IPS-20b (cell line): ENCODE results near the gene AGBL1.

ENCODE experiments used
- H3K27ac ChIP-seq: one replicate; pipeline ENCODE4 v1.5.1; 2013; ENCODE audit warnings: low read length
- H3K27me3 ChIP-seq: 2 replicates; pipeline ENCODE4 v1.6.1; 2013; ENCODE audit warnings: mild to moderate bottlenecking, low read length, inconsistent platforms; ENCODE audit not compliant: insufficient read depth
- H3K36me3 ChIP-seq: 2 replicates; pipeline ENCODE4 v1.6.1; 2013; ENCODE audit warnings: low read depth, mild to moderate bottlenecking, inconsistent platforms, low read length, moderate library complexity; ENCODE audit not compliant: insufficient read depth
- H3K4me1 ChIP-seq: 2 replicates; pipeline ENCODE4 v1.6.1; 2013; ENCODE audit warnings: mild to moderate bottlenecking, control low read depth, inconsistent platforms, low read length, moderate library complexity; ENCODE audit not compliant: insufficient read depth
- H3K4me3 ChIP-seq: 2 replicates; pipeline ENCODE4 v1.5.1; 2013; ENCODE audit warnings: mild to moderate bottlenecking, low read length, inconsistent platforms
- H3K9ac ChIP-seq: 2 replicates; pipeline ENCODE4 v1.6.1; 2013; ENCODE audit warnings: low read depth, mild to moderate bottlenecking, inconsistent platforms, low read length, moderate library complexity
- H3K9me3 ChIP-seq: 2 replicates; pipeline ENCODE4 v1.6.1; 2013; ENCODE audit warnings: mild to moderate bottlenecking, low read depth, low read length, inconsistent platforms; ENCODE audit not compliant: insufficient read depth

AGBL1 gene

DNA sequence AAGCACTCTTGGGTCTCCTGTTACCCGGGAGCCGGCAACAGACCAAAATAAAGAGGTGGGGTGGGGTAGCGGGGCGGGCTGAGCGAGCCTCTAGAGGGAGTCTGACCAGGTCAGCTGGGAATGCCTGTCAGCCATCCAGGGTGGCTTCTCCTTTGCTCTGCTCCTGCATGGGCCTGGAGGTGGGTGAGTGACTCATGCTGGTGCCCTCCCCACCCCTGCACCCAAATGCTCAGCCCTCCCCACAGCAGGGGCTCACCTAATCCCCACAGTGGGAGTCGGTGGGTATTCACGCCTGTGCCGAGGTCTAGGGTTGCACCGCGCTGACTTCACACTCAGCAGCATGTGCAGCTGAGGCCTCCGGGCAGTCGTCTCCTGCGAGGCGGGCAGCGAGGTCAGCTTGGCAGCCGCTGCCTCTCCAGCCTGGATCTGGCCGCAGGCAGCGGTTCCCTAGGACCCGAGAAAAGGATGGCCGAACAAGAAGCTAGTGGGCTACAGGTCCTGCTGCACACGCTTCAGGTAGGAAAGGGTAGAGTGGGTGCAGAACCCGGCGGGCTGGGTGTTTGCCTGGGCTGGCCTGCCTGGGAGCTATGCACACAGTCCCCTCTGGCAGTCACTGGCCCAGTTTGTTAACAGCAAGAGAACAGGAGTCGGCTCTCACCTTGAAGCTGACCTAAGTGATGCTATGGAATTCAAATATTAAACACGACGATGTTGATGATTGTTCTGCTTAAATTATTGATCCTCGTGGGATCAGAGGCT, at the start of gene AGBL1:
Gene AGBL1, plus strand, starts transcription at position 364 of the 759 bp plus-strand sequence.
- Histone ChIP-seq H3K36me3 (no peaks in the 10 kb centered on the region), H3K4me1 (peaks cover 12% of the 10 kb centered on the region; the same call in 1 of the 2 replicates), H3K27ac (no peak within 1 kb of the TSS), H3K4me3 (no peak within 1 kb of the TSS), H3K9ac (no peak within 1 kb of the TSS), H3K9me3 (no peaks in the 10 kb centered on the region), H3K27me3 (0 out of 2 replicates have a peak, but pooled peaks cover 6% of the 10 kb centered on the region)

DNA sequence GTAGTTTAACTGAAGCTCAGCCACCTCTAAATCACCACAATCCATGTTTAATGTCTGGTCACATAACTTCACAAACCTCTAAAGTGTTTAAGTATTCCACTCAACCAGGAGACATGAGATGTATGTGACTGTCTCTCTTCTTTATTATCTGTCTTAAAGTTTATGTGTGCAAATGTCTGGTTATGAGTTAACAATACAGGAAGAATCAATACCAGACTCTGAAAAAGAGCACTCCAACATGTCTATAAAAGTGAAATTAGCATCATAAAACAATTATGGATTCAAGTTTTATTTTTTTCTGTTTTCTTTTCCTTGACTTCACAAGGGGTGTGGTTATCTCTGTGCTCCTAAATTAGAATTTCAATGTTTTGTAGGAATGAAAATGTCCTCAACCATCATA, 44.8 kb upstream of the AGBL1 start:
- no peaks in the 10 kb centered on the region for H3K9me3 ChIP-seq
- H3K27ac ChIP-seq, result no peak overlapping the region
- no peak overlapping the region for H3K9ac ChIP-seq
- H3K27me3 ChIP-seq, result no peaks in the 10 kb centered on the region
- peaks cover under 1% of the 10 kb centered on the region; the same call in 1 of the 2 replicates for H3K4me1 ChIP-seq
- H3K36me3 ChIP-seq, result no peaks in the 10 kb centered on the region
- no peak overlapping the region for H3K4me3 ChIP-seq

DNA sequence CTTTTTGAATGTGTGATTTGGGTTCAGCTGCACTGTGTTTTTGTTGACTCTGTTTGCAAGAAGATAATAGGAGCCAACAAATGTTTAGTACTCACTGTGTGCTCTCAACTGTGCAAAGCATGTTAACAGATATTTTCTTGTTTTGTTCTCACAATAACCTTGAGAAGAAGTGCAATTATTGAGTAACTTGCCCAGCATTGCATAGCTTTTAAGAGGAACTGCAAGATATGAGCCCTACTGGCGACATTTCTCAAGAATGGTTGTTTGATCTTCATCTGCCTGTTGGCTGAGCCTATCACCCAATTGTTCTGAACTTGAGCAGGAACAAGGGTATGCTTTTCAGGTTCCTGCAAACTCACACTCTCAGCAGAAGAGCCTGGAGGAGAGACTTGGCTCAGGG, 43.4 kb upstream of the AGBL1 start:
- H3K36me3 ChIP-seq, result no peaks in the 10 kb centered on the region
- H3K9me3 ChIP-seq, result no peaks in the 10 kb centered on the region
- H3K4me1 ChIP-seq, result peaks cover 9% of the 10 kb centered on the region; the same call in 1 of the 2 replicates
- H3K27me3 ChIP-seq, result no peaks in the 10 kb centered on the region
- H3K9ac ChIP-seq, result no peak overlapping the region
- H3K4me3 ChIP-seq, result no peak overlapping the region
- H3K27ac ChIP-seq, result no peak overlapping the region

DNA sequence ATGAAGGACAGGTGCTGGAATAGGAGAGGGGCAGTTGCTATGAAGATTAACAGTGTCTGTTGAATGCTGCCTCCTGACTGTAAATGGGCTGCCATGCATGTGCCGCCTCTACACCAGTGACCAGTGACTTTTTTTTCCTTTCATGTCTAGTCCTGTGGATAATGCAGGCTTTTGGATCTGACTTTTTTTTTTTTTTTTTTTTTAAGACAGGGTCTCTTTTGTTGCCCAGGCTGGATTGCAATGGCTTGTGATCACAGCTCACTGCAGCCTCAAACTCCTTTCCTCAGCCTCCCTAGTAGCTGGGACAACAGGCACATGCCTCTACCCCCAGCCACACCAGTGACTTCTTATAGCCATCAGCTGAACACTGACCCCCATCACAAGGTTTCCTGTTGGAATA, 41.2 kb upstream of the AGBL1 start:
- H3K9ac ChIP-seq, result no peak overlapping the region
- H3K4me3 ChIP-seq, result no peak overlapping the region
- no peaks in the 10 kb centered on the region for H3K27me3 ChIP-seq
- H3K9me3 ChIP-seq, result no peaks in the 10 kb centered on the region
- peaks cover 16% of the 10 kb centered on the region; the same call in 1 of the 2 replicates for H3K4me1 ChIP-seq
- no peak overlapping the region for H3K27ac ChIP-seq
- H3K36me3 ChIP-seq, result no peaks in the 10 kb centered on the region

DNA sequence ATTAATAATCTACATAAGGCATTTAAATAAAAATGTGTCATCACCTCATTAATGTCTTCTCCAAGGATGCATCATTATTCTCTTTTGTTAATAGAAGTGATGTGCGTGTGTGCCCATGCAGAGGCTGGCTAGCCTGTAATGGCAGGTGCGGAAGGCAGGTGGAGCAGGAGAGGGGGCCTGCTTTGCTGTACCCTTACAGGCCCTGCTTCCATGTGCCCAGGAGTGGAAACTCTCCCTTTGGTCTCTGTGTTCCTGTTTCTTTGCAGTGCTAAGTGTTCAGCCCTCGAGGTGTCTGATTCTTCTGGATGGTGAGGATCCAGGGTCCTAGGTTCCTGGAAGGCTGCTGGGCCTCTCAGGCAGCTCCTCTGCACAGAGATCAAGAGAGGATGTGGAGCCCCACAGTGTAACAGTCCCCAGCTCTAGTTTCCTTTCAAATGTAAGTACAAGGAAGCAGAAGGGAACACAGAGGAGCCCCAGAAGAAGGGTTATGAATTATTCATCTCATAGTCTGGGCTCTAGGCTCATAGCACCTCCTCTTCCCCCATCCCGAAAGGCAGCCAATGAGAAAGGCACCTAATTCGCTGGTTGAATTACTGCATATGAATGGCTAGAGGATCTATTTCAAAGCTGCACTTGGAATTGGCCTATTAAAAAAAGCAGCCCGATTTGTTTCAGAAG, 39.2 kb upstream of the AGBL1 start:
- H3K9me3 ChIP-seq, result no peaks in the 10 kb centered on the region
- peaks cover 16% of the 10 kb centered on the region; the same call in 1 of the 2 replicates for H3K4me1 ChIP-seq
- no peak overlapping the region for H3K27ac ChIP-seq
- H3K36me3 ChIP-seq, result no peaks in the 10 kb centered on the region
- no peak overlapping the region for H3K9ac ChIP-seq
- no peaks in the 10 kb centered on the region for H3K27me3 ChIP-seq
- no peak overlapping the region for H3K4me3 ChIP-seq

DNA sequence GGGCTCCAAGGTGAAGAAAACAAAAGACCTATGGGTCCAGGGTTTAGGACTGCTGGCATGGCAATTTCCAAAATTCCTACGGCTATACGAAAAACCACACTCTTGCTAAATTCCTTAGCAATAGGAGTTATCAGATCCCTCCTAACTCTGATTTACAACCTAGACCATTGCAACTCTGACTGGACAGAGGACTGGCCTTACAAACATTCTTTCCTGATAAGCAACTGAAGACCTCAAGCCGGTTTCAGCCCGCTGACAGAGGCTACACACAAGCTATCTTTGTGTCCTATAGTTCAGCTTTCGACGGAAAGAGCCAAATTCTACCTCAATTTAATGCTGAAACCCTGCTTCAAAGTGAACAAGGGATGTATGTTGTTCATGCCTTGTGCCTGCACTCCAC, 38.3 kb upstream of the AGBL1 start:
- Histone ChIP-seq H3K4me3 (no peak overlapping the region), H3K4me1 (peaks cover 16% of the 10 kb centered on the region; the same call in 1 of the 2 replicates), H3K36me3 (no peaks in the 10 kb centered on the region), H3K27me3 (no peaks in the 10 kb centered on the region), H3K9me3 (no peaks in the 10 kb centered on the region), H3K9ac (no peak overlapping the region), H3K27ac (no peak overlapping the region)

DNA sequence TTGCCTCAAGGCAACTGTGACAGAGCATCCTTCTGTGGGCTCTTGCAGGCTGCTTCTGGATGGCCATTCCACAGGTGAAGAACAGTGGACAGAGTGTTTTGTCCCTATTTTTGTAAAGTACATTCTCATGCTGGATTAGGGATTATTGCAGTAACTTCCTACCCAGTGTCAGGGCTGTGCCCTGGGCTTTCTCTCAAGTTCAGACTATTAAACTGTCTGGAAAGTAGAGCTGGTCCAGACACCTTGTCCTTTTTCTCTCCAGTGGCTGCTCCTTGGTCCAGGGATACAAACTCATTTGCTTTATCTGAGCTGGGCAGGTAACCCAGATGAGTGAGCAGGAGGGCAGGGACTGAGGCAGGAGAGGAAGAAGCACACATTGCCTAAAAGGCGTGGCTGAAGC, 37.4 kb upstream of the AGBL1 start:
- H3K9ac ChIP-seq, result no peak overlapping the region
- no peak overlapping the region for H3K4me3 ChIP-seq
- H3K9me3 ChIP-seq, result no peaks in the 10 kb centered on the region

DNA sequence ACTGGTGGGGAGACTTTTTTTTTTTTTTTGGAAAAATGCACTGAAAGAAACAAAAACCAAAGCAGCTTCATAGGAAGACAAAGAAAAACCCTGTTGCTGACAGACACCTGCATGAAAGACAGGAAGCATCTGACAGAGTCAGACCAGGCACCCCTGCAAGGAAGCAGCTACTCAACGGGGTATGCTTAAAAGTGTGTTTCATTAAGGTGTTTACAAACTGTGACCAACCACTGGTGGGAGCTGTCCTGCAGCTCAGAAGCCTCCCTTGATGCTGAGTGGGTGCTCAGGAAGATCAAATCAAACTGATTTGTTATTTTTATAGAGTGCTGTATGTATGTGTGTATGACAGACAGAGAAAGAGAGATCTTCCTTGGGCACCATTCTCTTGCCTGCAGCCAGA, 34.7 kb upstream of the AGBL1 start:
- H3K36me3 ChIP-seq, result no peaks in the 10 kb centered on the region
- H3K4me3 ChIP-seq, result no peak overlapping the region
- no peak overlapping the region for H3K27ac ChIP-seq
- peaks cover 14% of the 10 kb centered on the region; the same call in 1 of the 2 replicates for H3K4me1 ChIP-seq
- H3K27me3 ChIP-seq, result no peaks in the 10 kb centered on the region
- H3K9me3 ChIP-seq, result no peaks in the 10 kb centered on the region
- no peak overlapping the region for H3K9ac ChIP-seq

More for the DNA sequence above, 37.4 kb upstream of the AGBL1 start:
- Histone ChIP-seq H3K27ac (no peak overlapping the region), H3K27me3 (no peaks in the 10 kb centered on the region), H3K4me1 (peaks cover 16% of the 10 kb centered on the region; the same call in 1 of the 2 replicates), H3K36me3 (no peaks in the 10 kb centered on the region)

DNA sequence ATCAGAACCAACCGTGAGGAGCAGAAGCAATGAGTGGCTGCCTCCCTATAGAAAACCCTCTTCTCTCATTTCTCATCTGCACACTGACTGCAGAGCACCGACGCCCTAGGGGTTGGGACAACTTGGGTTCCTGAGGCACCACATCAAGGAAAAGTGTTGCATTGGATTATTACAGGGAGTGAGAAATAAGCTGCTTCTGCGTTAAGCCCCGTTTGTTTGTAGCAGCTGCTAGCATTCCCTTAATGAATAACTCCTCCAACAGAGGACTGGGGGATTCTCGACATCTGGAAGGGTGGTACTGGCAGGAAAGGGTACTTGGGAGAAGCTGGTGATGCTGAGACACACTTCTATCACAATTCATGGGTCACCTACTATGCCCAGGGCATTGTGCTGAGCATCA, 25.3 kb upstream of the AGBL1 start:
- no peak overlapping the region for H3K27ac ChIP-seq
- H3K9me3 ChIP-seq, result no peaks in the 10 kb centered on the region
- H3K4me1 ChIP-seq, result no peaks in the 10 kb centered on the region
- H3K4me3 ChIP-seq, result no peak overlapping the region
- H3K36me3 ChIP-seq, result no peaks in the 10 kb centered on the region
- H3K27me3 ChIP-seq, result no peaks in the 10 kb centered on the region
- no peak overlapping the region for H3K9ac ChIP-seq

DNA sequence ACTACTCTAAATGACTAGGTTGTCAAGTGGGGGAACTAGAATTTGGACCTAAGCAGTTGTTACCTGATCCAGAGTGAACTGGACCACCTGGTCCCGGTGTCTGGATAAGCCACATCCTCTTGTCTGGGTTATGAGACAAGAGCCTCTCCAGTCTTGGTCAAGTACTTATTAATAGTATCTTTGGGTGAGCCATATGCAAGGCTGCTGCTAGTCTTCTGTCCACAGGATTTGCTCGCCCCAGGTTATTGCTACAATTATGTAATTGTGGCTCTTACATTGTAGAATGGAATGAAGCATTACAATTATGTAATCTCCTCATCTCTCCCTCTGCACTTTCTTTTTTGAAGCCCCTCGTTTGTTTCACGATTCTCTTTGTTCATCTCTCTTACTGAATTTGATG, 24.0 kb upstream of the AGBL1 start:
- Histone ChIP-seq H3K4me3 (no peak overlapping the region), H3K27ac (no peak overlapping the region), H3K27me3 (no peaks in the 10 kb centered on the region), H3K36me3 (no peaks in the 10 kb centered on the region), H3K9me3 (no peaks in the 10 kb centered on the region), H3K4me1 (no peaks in the 10 kb centered on the region), H3K9ac (no peak overlapping the region)

DNA sequence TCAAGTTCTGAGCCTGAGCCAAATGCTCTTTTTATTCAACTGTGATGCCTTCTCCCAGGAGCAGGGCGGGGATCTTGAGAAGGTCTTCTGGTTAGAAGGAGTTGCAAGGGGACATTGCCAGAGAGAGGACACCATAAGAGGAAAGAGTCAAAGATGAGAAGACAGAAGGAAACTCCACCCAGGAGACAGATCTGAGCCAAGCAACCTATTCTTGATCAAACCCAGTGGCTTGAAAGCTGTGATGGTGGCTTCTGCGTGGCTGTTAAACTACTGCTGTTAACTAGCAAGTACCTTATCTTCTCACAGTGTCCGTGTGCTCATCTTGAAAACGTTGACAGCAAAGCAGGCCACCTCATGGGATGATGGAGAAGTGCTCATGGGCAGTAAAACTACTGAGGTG, 19.8 kb upstream of the AGBL1 start:
- Histone ChIP-seq H3K9ac (no peak overlapping the region), H3K4me1 (no peaks in the 10 kb centered on the region), H3K4me3 (no peak overlapping the region)

DNA sequence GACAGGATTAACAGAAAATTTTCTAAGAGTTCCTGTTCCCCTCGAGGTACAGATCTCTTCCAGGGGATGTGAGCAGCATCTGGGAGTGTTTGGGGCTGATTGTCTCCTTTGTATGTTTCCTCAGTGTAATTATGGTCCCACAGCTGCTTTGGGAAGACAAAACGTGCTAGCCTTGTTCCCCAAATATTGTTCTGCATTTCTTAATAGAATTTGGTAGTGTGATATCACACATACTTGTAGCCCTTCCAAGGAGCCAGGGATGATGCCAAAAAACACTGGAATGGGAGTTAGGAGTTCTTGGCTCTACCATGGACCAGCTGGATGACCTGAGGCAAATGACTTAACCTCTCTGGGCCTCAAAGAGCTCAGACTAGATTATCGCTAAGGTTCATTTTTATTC, 19.0 kb upstream of the AGBL1 start:
- Histone ChIP-seq H3K9ac (no peak overlapping the region), H3K4me1 (no peaks in the 10 kb centered on the region), H3K27me3 (no peaks in the 10 kb centered on the region), H3K27ac (no peak overlapping the region), H3K9me3 (no peaks in the 10 kb centered on the region), H3K4me3 (no peak overlapping the region), H3K36me3 (no peaks in the 10 kb centered on the region)

More for the DNA sequence above, 19.8 kb upstream of the AGBL1 start:
- no peak overlapping the region for H3K27ac ChIP-seq
- H3K9me3 ChIP-seq, result no peaks in the 10 kb centered on the region
- no peaks in the 10 kb centered on the region for H3K36me3 ChIP-seq
- no peaks in the 10 kb centered on the region for H3K27me3 ChIP-seq
